Loucy (cell line): ENCODE data around the gene TXNDC16.

Experiments
- H2AFZ ChIP-seq: fragments of 200-600 bp; sonication (generic); 2 replicates; pipeline ENCODE4 v1.6.0; 2016; ENCODE audit warnings: antibody characterized with exemption, mild to moderate bottlenecking, low read length, moderate library complexity
- H3F3A ChIP-seq: fragments of 200-600 bp; 2 replicates; pipeline ENCODE4 v1.6.0; 2016; ENCODE audit warnings: antibody characterized with exemption, low read depth, mild to moderate bottlenecking
- H3K27me3 ChIP-seq: fragments of 200-600 bp; sonication (generic); 2 replicates; pipeline ENCODE4 v1.6.1; 2014; ENCODE audit warnings: low read length, mild to moderate bottlenecking; ENCODE audit not compliant: insufficient read depth, poor library complexity, severe bottlenecking
- H3K36me3 ChIP-seq: fragments of 200-600 bp; sonication (generic); 2 replicates; pipeline ENCODE4 v1.6.1; 2016; ENCODE audit warnings: low read length; ENCODE audit not compliant: insufficient read depth
- H3K4me1 ChIP-seq: fragments of 200-600 bp; sonication (generic); 2 replicates; pipeline ENCODE4 v1.5.1; 2014; ENCODE audit warnings: low read length, mild to moderate bottlenecking; ENCODE audit not compliant: insufficient read depth, poor library complexity, severe bottlenecking
- H3K4me2 ChIP-seq: fragments of 200-600 bp; sonication (generic); 2 replicates; pipeline ENCODE4 v1.6.0; 2014; ENCODE audit warnings: antibody characterized with exemption, low read length, low read depth, mild to moderate bottlenecking; ENCODE audit not compliant: poor library complexity, severe bottlenecking
- H3K4me3 ChIP-seq: fragments of 200-600 bp; sonication (generic); 2 replicates; pipeline ENCODE4 v1.5.1; 2014; ENCODE audit warnings: low read length, mild to moderate bottlenecking, mixed read lengths; ENCODE audit not compliant: poor library complexity, severe bottlenecking
- H3K79me2 ChIP-seq: fragments of 200-600 bp; sonication (generic); 2 replicates; pipeline ENCODE4 v1.6.1; 2014; ENCODE audit warnings: low read length; ENCODE audit not compliant: insufficient read depth
- H3K9ac ChIP-seq: fragments of 200-600 bp; sonication (generic); 2 replicates; pipeline ENCODE4 v1.6.0; 2014; ENCODE audit warnings: mild to moderate bottlenecking, low read depth, low read length, moderate library complexity; ENCODE audit not compliant: poor library complexity, severe bottlenecking
- H3K9me2 ChIP-seq: fragments of 200-600 bp; sonication (generic); replicated peaks from 2 replicates; pipeline ENCODE4 v1.6.1; 2016; ENCODE audit warnings: low read depth, low read length, mixed read lengths
- H3K9me3 ChIP-seq: fragments of 200-600 bp; sonication (generic); 2 replicates; pipeline ENCODE4 v1.6.1; 2014; ENCODE audit warnings: mild to moderate bottlenecking, antibody characterized with exemption, low read length, low read depth; ENCODE audit not compliant: insufficient read depth
- H4K20me1 ChIP-seq: fragments of 200-600 bp; sonication (generic); 2 replicates; pipeline ENCODE4 v1.6.0; 2014; ENCODE audit warnings: antibody characterized with exemption, low read length, mild to moderate bottlenecking; ENCODE audit not compliant: insufficient read depth, poor library complexity, severe bottlenecking
- CTCF ChIP-seq: fragments of 200-600 bp; sonication (generic); conservative IDR thresholded peaks from 2 replicates; pipeline ENCODE4 v1.5.1; 2014; ENCODE audit warnings: mild to moderate bottlenecking, antibody characterized with exemption, low read length
- EZH2phosphoT487 ChIP-seq: fragments of 200-600 bp; IDR thresholded peaks from 2 replicates; pipeline ENCODE4 v1.6.1; 2018; ENCODE audit warnings: antibody characterized with exemption, mild to moderate bottlenecking, moderate library complexity, borderline replicate concordance

The TXNDC16 gene

GRCh38 chr14:52552063-52552988, at the start of gene TXNDC16, which contains the start of gene GPR137C:
TSS of gene TXNDC16 (minus strand) at chr14:52552505. CDS start at chr14:52543557, 8,948 bp downstream.
TSS of gene GPR137C (plus strand) at chr14:52552836. CDS start at chr14:52553148, 312 bp downstream.
- peak within 1 kb of the TSS; percentile 86 for H3K9ac ChIP-seq
- no peaks in the 10 kb centered on the region for H3K36me3 ChIP-seq
- no peaks in the 10 kb centered on the region for H3K27me3 ChIP-seq
- H3F3A ChIP-seq = no peaks in the 10 kb centered on the region
- H3K4me1 ChIP-seq = peaks cover 60% of the 10 kb centered on the region
- peak within 1 kb of the TSS; percentile 98 for H3K4me2 ChIP-seq
- peak within 1 kb of the TSS; percentile 95 for H3K4me3 ChIP-seq
- peaks cover 52% of the 10 kb centered on the region for H3K79me2 ChIP-seq
- TF ChIP-seq EZH2phosphoT487 (no peak), CTCF (no peak)
- no peaks in the 10 kb centered on the region for H3K9me3 ChIP-seq
- peaks cover 3% of the 10 kb centered on the region for H4K20me1 ChIP-seq
- peak within 1 kb of the TSS; percentile 94 for H2AFZ ChIP-seq
- H3K9me2 ChIP-seq = no peaks in the 10 kb centered on the region

- H3F3A ChIP-seq = no peaks in the 10 kb centered on the region
- H4K20me1 ChIP-seq = no peaks in the 10 kb centered on the region
- no peaks in the 10 kb centered on the region for H3K27me3 ChIP-seq
- H3K36me3 ChIP-seq = no peaks in the 10 kb centered on the region
- H3K79me2 ChIP-seq = no peaks in the 10 kb centered on the region
- H3K9ac ChIP-seq = no peak overlapping the region
- H3K4me3 ChIP-seq = no peak overlapping the region
- no peaks in the 10 kb centered on the region for H3K9me3 ChIP-seq
- TF ChIP-seq EZH2phosphoT487 (no peak), CTCF (no peak)
- H3K4me2 ChIP-seq = no peak overlapping the region
- peaks cover 4% of the 10 kb centered on the region for H3K4me1 ChIP-seq
- no peak overlapping the region for H2AFZ ChIP-seq
- H3K9me2 ChIP-seq = 0 out of 2 replicates have a peak, but pooled peaks cover 3% of the 10 kb centered on the region
These were observed 47.7 kb upstream of the TXNDC16 start for GRCh38 chr14:52599974-52600373.

- H3K9ac ChIP-seq = no peak overlapping the region
- H3K4me3 ChIP-seq = no peak overlapping the region
- H3K27me3 ChIP-seq = no peaks in the 10 kb centered on the region
- H3K79me2 ChIP-seq = no peaks in the 10 kb centered on the region
- no peaks in the 10 kb centered on the region for H3F3A ChIP-seq
- peaks cover 4% of the 10 kb centered on the region for H3K4me1 ChIP-seq
- 0 out of 2 replicates have a peak, but pooled peaks cover 3% of the 10 kb centered on the region for H3K9me2 ChIP-seq
- no peak overlapping the region for H3K4me2 ChIP-seq
- no peaks in the 10 kb centered on the region for H3K9me3 ChIP-seq
- no peak overlapping the region for H2AFZ ChIP-seq
- no peaks in the 10 kb centered on the region for H4K20me1 ChIP-seq
- no peaks in the 10 kb centered on the region for H3K36me3 ChIP-seq
- TF ChIP-seq CTCF (no peak), EZH2phosphoT487 (no peak)
These were observed 46.3 kb upstream of the TXNDC16 start for GRCh38 chr14:52598568-52598967.
